GM19099 (cell line): ENCODE measurements around the gene RAB40B.
A peak's percentile ranks its signal among the peaks of the same experiment; 100 is the strongest.

Experiments
- POLR2A ChIP-seq: IDR thresholded peaks from 3 replicates; pipeline ENCODE4 v1.6.1; 2011; ENCODE audit warnings: low read depth; ENCODE audit not compliant: insufficient read length; ENCODE audit errors: extremely low read depth

The RAB40B gene

GRCh38 chr17:82658796-82659452, 39.6 kb downstream of the RAB40B start:
- no peak for TF ChIP-seq POLR2A

GRCh38 chr17:82658331-82658730, 40.2 kb downstream of the RAB40B start:
- TF ChIP-seq POLR2A: no peak

DNA sequence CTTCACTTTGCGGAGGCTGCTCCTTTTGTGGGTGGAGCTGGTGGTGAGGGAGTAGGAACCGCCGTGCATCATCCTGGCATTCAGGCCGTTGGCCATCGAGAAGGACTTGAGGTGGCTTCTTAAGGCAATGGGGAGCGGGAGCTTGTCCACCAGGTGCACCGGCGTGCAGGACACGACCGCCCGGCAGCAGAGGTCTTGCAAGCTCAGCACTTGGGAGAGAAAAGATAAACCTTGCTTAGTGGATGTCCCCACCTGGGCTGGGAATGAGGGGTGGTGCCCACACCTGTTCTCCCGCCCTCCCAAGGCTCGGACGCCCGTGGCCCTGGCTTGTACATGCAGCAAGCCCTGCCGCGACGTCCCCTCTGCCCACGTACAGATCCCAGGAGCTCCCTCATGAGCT, 40.6 kb downstream of the RAB40B start:
- TF ChIP-seq POLR2A: no peak

DNA sequence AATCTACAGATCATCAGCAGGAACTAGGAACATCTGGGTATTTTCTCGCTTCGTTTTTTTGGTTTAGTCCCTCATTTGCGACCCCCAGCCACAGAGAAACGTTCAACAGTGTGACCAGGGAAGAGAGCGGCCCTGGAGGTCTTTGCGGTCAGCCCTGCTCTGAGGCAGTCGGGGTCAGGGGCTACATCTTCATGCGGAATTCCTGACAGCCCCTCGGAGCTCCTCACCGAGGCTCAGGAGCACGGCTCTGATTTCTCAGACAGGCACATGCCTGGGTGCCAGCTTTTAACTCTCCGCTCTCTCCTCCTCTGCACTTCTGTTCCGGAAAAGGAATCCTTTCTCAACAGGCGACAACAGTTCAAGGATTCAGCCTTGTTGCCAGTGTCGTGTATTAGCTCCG, 42.2 kb downstream of the RAB40B start:
- no peak for TF ChIP-seq POLR2A

- no peak for TF ChIP-seq POLR2A
Observed at GRCh38 chr17:82655523-82655922, 43.0 kb downstream of the RAB40B start.

DNA sequence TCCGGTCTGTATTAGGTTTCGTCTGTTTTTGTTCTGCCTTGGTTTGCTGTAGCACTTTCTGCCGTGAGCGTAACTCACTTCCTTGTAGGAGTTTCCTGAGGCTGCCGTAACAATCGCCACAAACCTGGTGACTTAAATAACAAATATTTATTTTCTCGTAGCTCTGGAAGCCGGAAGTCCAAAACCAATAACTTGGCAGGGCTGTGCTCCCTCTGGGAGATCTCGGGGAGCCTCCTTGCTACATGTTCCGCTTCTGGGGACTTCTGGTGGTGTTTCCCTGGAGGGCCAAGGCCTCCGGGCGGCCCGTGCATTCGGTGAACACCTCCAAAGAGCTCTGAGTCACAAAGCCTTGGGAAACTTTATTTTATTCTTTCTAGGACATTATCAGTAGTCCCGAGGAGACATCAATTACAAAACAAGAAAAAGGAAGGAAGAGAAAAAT, 43.4 kb downstream of the RAB40B start:
- TF ChIP-seq POLR2A: no peak

- no peak for TF ChIP-seq POLR2A
Observed at GRCh38 chr17:82653651-82654528, 44.6 kb downstream of the RAB40B start.

GRCh38 chr17:82650723-82651122, 47.8 kb downstream of the RAB40B start:
- TF ChIP-seq POLR2A: no peak

- TF ChIP-seq POLR2A: no peak
Observed at GRCh38 chr17:82649501-82650261, 48.8 kb downstream of the RAB40B start.

DNA sequence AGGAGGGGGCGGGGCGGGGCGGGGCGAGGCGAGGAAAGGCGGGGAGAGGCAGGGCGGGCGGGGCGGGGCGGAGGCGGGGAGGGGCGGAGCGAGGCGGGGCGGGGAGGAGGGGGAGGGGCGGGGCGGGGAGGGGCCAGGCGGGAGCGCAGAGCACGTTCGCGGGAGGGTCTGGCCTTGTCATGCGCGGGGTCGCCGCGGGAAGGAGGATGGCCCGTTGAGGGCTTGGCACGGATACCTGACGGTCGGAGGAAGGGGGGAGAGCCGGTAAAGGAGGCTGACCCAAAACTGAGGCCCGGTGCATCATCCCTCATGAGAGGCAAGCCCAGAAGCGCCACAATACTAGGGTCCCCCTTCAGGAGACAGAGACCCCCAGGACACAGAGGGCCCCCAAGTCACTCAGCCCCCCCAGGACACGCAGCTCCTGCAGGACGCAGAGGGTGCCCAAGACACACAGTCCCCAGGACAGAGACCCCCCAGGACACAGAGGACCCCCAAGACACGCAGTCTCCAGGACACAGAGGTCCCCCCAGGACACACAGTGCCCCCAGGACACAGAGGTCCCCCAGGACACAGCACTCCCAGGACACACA, 49.7 kb downstream of the RAB40B start:
- TF ChIP-seq POLR2A: no peak

DNA sequence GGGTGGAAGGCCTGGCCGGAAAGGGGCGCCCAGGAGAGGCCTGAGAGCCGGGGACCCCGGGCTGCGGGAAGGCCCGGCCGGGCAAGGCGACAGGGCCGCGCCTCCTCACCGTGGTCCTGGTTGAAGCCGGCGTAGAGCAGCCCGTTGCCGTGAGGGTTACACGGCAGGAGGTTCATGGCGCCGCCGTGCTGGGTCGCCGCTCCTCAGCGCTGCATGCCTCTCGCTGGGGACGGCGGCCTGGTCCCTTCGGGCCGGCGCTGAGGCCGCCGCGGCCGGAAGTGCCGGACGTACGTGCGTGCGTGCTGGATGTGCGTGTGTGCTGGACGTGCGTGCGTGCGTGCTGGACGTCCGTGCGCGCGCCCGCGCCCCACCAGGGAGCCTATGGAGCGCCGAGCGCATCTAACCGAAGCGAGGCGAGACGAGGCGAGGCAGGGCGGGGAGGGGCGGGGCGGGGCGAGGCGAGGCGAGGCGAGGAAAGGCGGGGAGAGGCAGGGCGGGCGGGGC, 50.3 kb downstream of the RAB40B start, which contains the start of gene WDR45B:
Gene WDR45B (minus strand): TSS at position 280 of the 504 bp plus-strand sequence. CDS start 104 bp downstream, at position 176.
- peak; percentile 94 for TF ChIP-seq POLR2A

GRCh38 chr17:82647593-82648164, 50.8 kb downstream of the RAB40B start:
- TF ChIP-seq POLR2A: no peak

GRCh38 chr17:82645516-82645915, 53.0 kb downstream of the RAB40B start:
- TF ChIP-seq POLR2A: no peak

DNA sequence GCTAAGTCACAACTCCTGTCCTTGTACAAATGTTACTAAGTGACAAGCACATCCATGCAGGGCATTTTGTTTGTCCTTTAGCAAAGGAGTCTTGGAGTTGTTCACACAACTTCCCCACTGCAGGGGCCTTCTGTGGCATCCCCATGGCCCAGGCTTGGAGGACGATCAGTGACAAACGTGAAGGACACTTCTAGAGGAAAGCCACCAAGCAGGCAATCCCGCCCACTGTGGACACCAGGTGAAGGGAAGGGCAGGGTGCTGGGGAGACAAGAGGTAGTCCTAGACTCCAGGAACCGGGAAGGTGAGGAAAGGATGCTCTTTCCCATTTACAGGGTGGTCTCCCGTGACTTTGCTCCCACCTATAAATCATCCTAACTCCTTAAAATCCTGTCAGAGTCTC, 54.4 kb downstream of the RAB40B start:
- no peak for TF ChIP-seq POLR2A
